Measurements from ENCODE around the gene CEP83. TPM values are rescaled to one million over a fixed set of nuclear protein-coding genes. Genes with fewer than 3 reads are reported as not detected.

The CEP83 gene
- 9.8 and 14.1 TPM in 2 replicates for total RNA-seq

- Histone ChIP-seq H3K27ac (ENCODE audit: low read depth, low read length) (peak within 1 kb of the TSS; percentile 89), H3K36me3 (ENCODE audit: insufficient read depth, low read length) (no peaks in the 10 kb centered on the region), H3K4me2 (ENCODE audit: insufficient read depth, low read length) (peak within 1 kb of the TSS; percentile 86), H4K20me1 (ENCODE audit: insufficient read depth, low read length) (no peaks in the 10 kb centered on the region), H3K27me3 (ENCODE audit: insufficient read depth, low read length) (no peaks in the 10 kb centered on the region), H3K79me2 (ENCODE audit: insufficient read depth, low read length) (peaks cover 33% of the 10 kb centered on the region), H3K4me1 (ENCODE audit: insufficient read depth, low read length) (peaks cover 13% of the 10 kb centered on the region), H2AFZ (ENCODE audit: low read length) (peak within 1 kb of the TSS; percentile 99), H3K9me3 (ENCODE audit: low read depth, low read length) (no peaks in the 10 kb centered on the region), H3K4me3 (ENCODE audit: insufficient read depth, low read length) (peak within 1 kb of the TSS; percentile 88)
- peak; percentile 98 for DNase-seq (ENCODE audit: insufficient read length, low spot score, missing footprints)
- no peak for TF ChIP-seq CTCF (IDR thresholded peaks at IDR 0.05; ENCODE audit: extremely low read depth, low read depth, low read length)
Observed at GRCh38 chr12:94459728-94460615, at the start of gene CEP83. Gene CEP83, minus strand, starts transcription at chr12:94459867. Its CDS starts 47,377 bp downstream, at chr12:94412490.

GRCh38 chr12:94509317-94509716 is 49.6 kb upstream of the CEP83 start:
- TF ChIP-seq CTCF (IDR thresholded peaks at IDR 0.05; ENCODE audit: extremely low read depth, low read depth, low read length), result no peak
- H3K4me3 ChIP-seq (ENCODE audit: insufficient read depth, low read length), result no peak overlapping the region
- H3K4me2 ChIP-seq (ENCODE audit: insufficient read depth, low read length), result no peak overlapping the region
- H3K9me3 ChIP-seq (ENCODE audit: low read depth, low read length), result no peaks in the 10 kb centered on the region
- H3K27me3 ChIP-seq (ENCODE audit: insufficient read depth, low read length), result peaks cover 12% of the 10 kb centered on the region
- no peak overlapping the region for H3K27ac ChIP-seq (ENCODE audit: low read depth, low read length)
- no peak overlapping the region for H2AFZ ChIP-seq (ENCODE audit: low read length)
- H3K36me3 ChIP-seq (ENCODE audit: insufficient read depth, low read length), result no peaks in the 10 kb centered on the region
- H4K20me1 ChIP-seq (ENCODE audit: insufficient read depth, low read length), result no peaks in the 10 kb centered on the region
- no peaks in the 10 kb centered on the region for H3K4me1 ChIP-seq (ENCODE audit: insufficient read depth, low read length)
- no peaks in the 10 kb centered on the region for H3K79me2 ChIP-seq (ENCODE audit: insufficient read depth, low read length)
- no peak for DNase-seq (ENCODE audit: insufficient read length, low spot score, missing footprints)

GRCh38 chr12:94507455-94507854 is 47.8 kb upstream of the CEP83 start:
- H3K9me3 ChIP-seq (ENCODE audit: low read depth, low read length), result no peaks in the 10 kb centered on the region
- no peak for DNase-seq (ENCODE audit: insufficient read length, low spot score, missing footprints)

More at GRCh38 chr12:94507455-94507854, 47.8 kb upstream of the CEP83 start:
- TF ChIP-seq CTCF (IDR thresholded peaks at IDR 0.05; ENCODE audit: extremely low read depth, low read depth, low read length), result no peak
- no peak overlapping the region for H3K27ac ChIP-seq (ENCODE audit: low read depth, low read length)
- H3K4me3 ChIP-seq (ENCODE audit: insufficient read depth, low read length), result no peak overlapping the region
- H3K79me2 ChIP-seq (ENCODE audit: insufficient read depth, low read length), result no peaks in the 10 kb centered on the region
- H3K4me2 ChIP-seq (ENCODE audit: insufficient read depth, low read length), result no peak overlapping the region
- no peaks in the 10 kb centered on the region for H4K20me1 ChIP-seq (ENCODE audit: insufficient read depth, low read length)
- no peak overlapping the region for H2AFZ ChIP-seq (ENCODE audit: low read length)
- H3K36me3 ChIP-seq (ENCODE audit: insufficient read depth, low read length), result no peaks in the 10 kb centered on the region
- H3K4me1 ChIP-seq (ENCODE audit: insufficient read depth, low read length), result no peaks in the 10 kb centered on the region
- H3K27me3 ChIP-seq (ENCODE audit: insufficient read depth, low read length), result peaks cover 12% of the 10 kb centered on the region
